22Rv1 (cell line): ENCODE data around the gene SPA17.

Experiments
- CTCF ChIP-seq: fragments of 450-650 bp; IDR thresholded peaks from 2 replicates; pipeline ENCODE4 v1.5.1; 2017; ENCODE audit warnings: mild to moderate bottlenecking
- ZFX ChIP-seq: fragments of 450-650 bp; IDR thresholded peaks from 2 replicates; pipeline ENCODE4 v1.6.1; 2017; ENCODE audit warnings: antibody characterized with exemption, borderline replicate concordance

- TF ChIP-seq CTCF (no peak), ZFX (no peak)
Observed at GRCh38 chr11:124729571-124729970, 55.9 kb downstream of the SPA17 start.
